ENCODE results near the gene SPIRE2. TPM values are rescaled to one million over a fixed set of nuclear protein-coding genes. Genes with fewer than 3 reads are reported as not detected.
A peak's percentile ranks its signal among the peaks of the same experiment; 100 is the strongest.

The SPIRE2 gene
- total and polyA plus RNA-seq, 2 of the 13 experiments (the other 11 are each of a cell fraction or from before 2014, with no cell fraction given), result 13.3 to 37.5 TPM

GRCh38 chr16:89822188-89823086, 5.8 kb upstream of the SPIRE2 start (continued):
- TF ChIP-seq GTF2F1 (IDR thresholded peaks at IDR 0.05; ENCODE audit: low read length), result no peak; the same call in 1 of the 2 replicates
- TF ChIP-seq KDM5B (CRISPR knock-in tag; IDR thresholded peaks at IDR 0.05; ENCODE audit: borderline replicate concordance), result peak; percentile 55; the same call in 1 of the 2 replicates
- TF ChIP-seq FOXP1 (IDR thresholded peaks at IDR 0.05), result no peak
- TF ChIP-seq FOXP1 (CRISPR knock-in tag; IDR thresholded peaks at IDR 0.05), result peak; percentile 89
- no peak for TF ChIP-seq KLF13 (CRISPR knock-in tag; IDR thresholded peaks at IDR 0.05)
- TF ChIP-seq ZNF343 (CRISPR knock-in tag; IDR thresholded peaks at IDR 0.05), result no peak; the same call in none of the 2 replicates
- peak; percentile 77 for TF ChIP-seq ZMYM2 (CRISPR knock-in tag; IDR thresholded peaks at IDR 0.05)
- TF ChIP-seq MLLT10 (CRISPR knock-in tag; IDR thresholded peaks at IDR 0.05), result no peak
- TF ChIP-seq RAD21 (CRISPR knock-in tag; IDR thresholded peaks at IDR 0.05), result no peak; the same call in 1 of the 2 replicates
- TF ChIP-seq NCOA1 (CRISPR knock-in tag; IDR thresholded peaks at IDR 0.05), result 0 out of 2 replicates have a peak, but pooled peaks have one; percentile 66
- peak; percentile 82; the same call in 1 of the 2 replicates for TF ChIP-seq CSRNP1 (CRISPR knock-in tag; IDR thresholded peaks at IDR 0.05)
- TF ChIP-seq GABPB1 (CRISPR knock-in tag; IDR thresholded peaks at IDR 0.05), result peak; percentile 59
- TF ChIP-seq PBX2 (CRISPR knock-in tag; IDR thresholded peaks at IDR 0.05), result no peak
- 0 out of 2 replicates have a peak, but pooled peaks have one; percentile 68 for TF ChIP-seq THYN1 (CRISPR knock-in tag; IDR thresholded peaks at IDR 0.05; ENCODE audit: borderline replicate concordance, low read depth)
- TF ChIP-seq RORA (CRISPR knock-in tag; IDR thresholded peaks at IDR 0.05), result no peak
- TF ChIP-seq SRF (IDR thresholded peaks at IDR 0.05; ENCODE audit: low read depth, low read length), result peak; percentile 30; the same call in 1 of the 2 replicates
- no peak for TF ChIP-seq ZNF468 (CRISPR knock-in tag; IDR thresholded peaks at IDR 0.05)
- no peak for TF ChIP-seq SUZ12 (IDR thresholded peaks at IDR 0.05; ENCODE audit: low read depth, low read length)
- no peak for TF ChIP-seq NR1H2 (CRISPR knock-in tag; IDR thresholded peaks at IDR 0.05; ENCODE audit: borderline replicate concordance, low read depth)
- peak; percentile 70 for TF ChIP-seq GATAD1 (CRISPR knock-in tag; IDR thresholded peaks at IDR 0.05)
- TF ChIP-seq ZNF256 (CRISPR knock-in tag; conservative IDR thresholded peaks at IDR 0.05), result peak; percentile 48
- peak; percentile 46 for TF ChIP-seq ATF1 (CRISPR knock-in tag; IDR thresholded peaks at IDR 0.05)
- TF ChIP-seq MYC (CRISPR knock-in tag; IDR thresholded peaks at IDR 0.05; ENCODE audit: borderline replicate concordance), result peak; percentile 92
- peak in 1 of 2 experiments; percentile 52; a peak in 1 of 4 replicates for TF ChIP-seq ATF4 (CRISPR knock-in tag; IDR thresholded peaks at IDR 0.05)
- no peak for TF ChIP-seq RFXANK (CRISPR knock-in tag; IDR thresholded peaks at IDR 0.05)
- TF ChIP-seq ZNF619 (CRISPR knock-in tag; IDR thresholded peaks at IDR 0.05), result 0 out of 2 replicates have a peak, but pooled peaks have one; percentile 71
- peak; percentile 72; the same call in 1 of the 2 replicates for TF ChIP-seq ZNF563 (CRISPR knock-in tag; IDR thresholded peaks at IDR 0.05)
- TF ChIP-seq SALL1 (CRISPR knock-in tag; IDR thresholded peaks at IDR 0.05), result peak; percentile 98
- no peak for TF ChIP-seq BHLHE40 (IDR thresholded peaks at IDR 0.05; ENCODE audit: low read length)

Measured in HepG2 (cell line).